ENCODE data around the gene JAG1.

JAG1 gene

GRCh38 chr20:10699489-10699888, 25.7 kb upstream of the JAG1 start:
- no peak for DNase-seq (ENCODE audit: low spot score)

GRCh38 chr20:10696650-10697049, 22.9 kb upstream of the JAG1 start:
- DNase-seq (ENCODE audit: low spot score), result no peak

- DNase-seq (ENCODE audit: low spot score), result no peak
These were observed 15.6 kb upstream of the JAG1 start for GRCh38 chr20:10689385-10689784.

GRCh38 chr20:10687895-10688294, 14.1 kb upstream of the JAG1 start:
- no peak for DNase-seq (ENCODE audit: low spot score)

GRCh38 chr20:10686356-10687133, 12.7 kb upstream of the JAG1 start:
- DNase-seq (ENCODE audit: low spot score), result no peak

- DNase-seq (ENCODE audit: low spot score), result no peak
These were observed 9.7 kb upstream of the JAG1 start for GRCh38 chr20:10683537-10683936.

- no peak for DNase-seq (ENCODE audit: low spot score)
These were observed 9.1 kb upstream of the JAG1 start for GRCh38 chr20:10682939-10683338.

- DNase-seq (ENCODE audit: low spot score), result no peak
These were observed 7.7 kb upstream of the JAG1 start for GRCh38 chr20:10681494-10681893.

GRCh38 chr20:10680571-10680970, 6.8 kb upstream of the JAG1 start:
- no peak for DNase-seq (ENCODE audit: low spot score)

GRCh38 chr20:10679269-10679668, 5.5 kb upstream of the JAG1 start:
- DNase-seq (ENCODE audit: low spot score), result no peak

GRCh38 chr20:10676518-10676917, 2.7 kb upstream of the JAG1 start:
- DNase-seq (ENCODE audit: low spot score), result no peak

GRCh38 chr20:10675450-10675848, 1.6 kb upstream of the JAG1 start:
- no peak for DNase-seq (ENCODE audit: low spot score)

- peak; percentile 91 for DNase-seq (ENCODE audit: low spot score)
These were observed 1.1 kb upstream of the JAG1 start for GRCh38 chr20:10674684-10675449.

- DNase-seq (ENCODE audit: low spot score), result peak; percentile 64
These were observed 490 bp downstream of the JAG1 start for GRCh38 chr20:10673176-10673841.

GRCh38 chr20:10672624-10673127, 1.1 kb downstream of the JAG1 start:
- peak; percentile 75 for DNase-seq (ENCODE audit: low spot score)

GRCh38 chr20:10671919-10672623, 1.7 kb downstream of the JAG1 start:
- DNase-seq (ENCODE audit: low spot score), result peak; percentile 71

GRCh38 chr20:10671221-10671918, 2.4 kb downstream of the JAG1 start:
- DNase-seq (ENCODE audit: low spot score), result peak; percentile 87

GRCh38 chr20:10670501-10671220, 3.1 kb downstream of the JAG1 start:
- no peak for DNase-seq (ENCODE audit: low spot score)

GRCh38 chr20:10669843-10670446, 3.9 kb downstream of the JAG1 start:
- DNase-seq (ENCODE audit: low spot score), result no peak

- DNase-seq (ENCODE audit: low spot score), result no peak
These were observed 5.0 kb downstream of the JAG1 start for GRCh38 chr20:10668677-10669368.

All from GM03348 (cell line).